ENCODE results near the gene CNTF.
"Not testable (repeated sequence)": the region's sequence is repeated elsewhere in the genome, so short reads cannot be mapped to it uniquely, and the experiment has no call there.

Gene CNTF

GRCh38 chr11:58622344-58622743 lies at the start of gene CNTF:
CNTF (plus strand) TSS chr11:58622665; CDS start chr11:58622753, 88 bp downstream.
- no peak for DNase-seq (ENCODE audit: low spot score)

- DNase-seq (ENCODE audit: low spot score) = not testable (repeated sequence)
These were observed 49.6 kb upstream of the CNTF start for GRCh38 chr11:58572906-58573305.

GRCh38 chr11:58573451-58574104 lies 48.9 kb upstream of the CNTF start:
- no peak for DNase-seq (ENCODE audit: low spot score)

GRCh38 chr11:58574881-58575280 lies 47.6 kb upstream of the CNTF start:
- no peak for DNase-seq (ENCODE audit: low spot score)

- no peak for DNase-seq (ENCODE audit: low spot score)
These were observed 47.0 kb upstream of the CNTF start, which contains the start of gene LPXN for GRCh38 chr11:58575377-58576020. LPXN (minus strand) TSS chr11:58575856; CDS start chr11:58575772, 84 bp downstream.

GRCh38 chr11:58576887-58577471 lies 45.5 kb upstream of the CNTF start:
- no peak for DNase-seq (ENCODE audit: low spot score)

GRCh38 chr11:58577555-58578135 lies 44.8 kb upstream of the CNTF start:
- no peak for DNase-seq (ENCODE audit: low spot score)

- peak; percentile 94 for DNase-seq (ENCODE audit: low spot score)
These were observed 44.3 kb upstream of the CNTF start for GRCh38 chr11:58578136-58578634.

GRCh38 chr11:58578635-58579191 lies 43.8 kb upstream of the CNTF start, which contains the start of gene ZFP91:
ZFP91 (plus strand) TSS chr11:58579063; CDS start chr11:58579282, 219 bp downstream.
- DNase-seq (ENCODE audit: low spot score) = peak; percentile 97

GRCh38 chr11:58579192-58580129 lies 43.0 kb upstream of the CNTF start:
- DNase-seq (ENCODE audit: low spot score) = peak; percentile 96

GRCh38 chr11:58580311-58580710 lies 42.2 kb upstream of the CNTF start:
- DNase-seq (ENCODE audit: low spot score) = no peak

- no peak for DNase-seq (ENCODE audit: low spot score)
These were observed 40.0 kb upstream of the CNTF start for GRCh38 chr11:58582437-58582836.

- DNase-seq (ENCODE audit: low spot score) = no peak
These were observed 35.5 kb upstream of the CNTF start for GRCh38 chr11:58586998-58587397.

- DNase-seq (ENCODE audit: low spot score) = no peak
These were observed 30.8 kb upstream of the CNTF start for GRCh38 chr11:58591659-58592058.

- no peak for DNase-seq (ENCODE audit: low spot score)
These were observed 29.5 kb upstream of the CNTF start for GRCh38 chr11:58592760-58593472.

GRCh38 chr11:58594826-58595225 lies 27.6 kb upstream of the CNTF start:
- no peak for DNase-seq (ENCODE audit: low spot score)

- no peak for DNase-seq (ENCODE audit: low spot score)
These were observed 25.8 kb upstream of the CNTF start for GRCh38 chr11:58596621-58597020.

GRCh38 chr11:58597486-58598144 lies 24.9 kb upstream of the CNTF start:
- DNase-seq (ENCODE audit: low spot score) = no peak

GRCh38 chr11:58600510-58600909 lies 22.0 kb upstream of the CNTF start:
- no peak for DNase-seq (ENCODE audit: low spot score)

Measured in left forelimb (tissue), 1 donor.